GM19467 (cell line): Measurements from ENCODE around the gene NUCKS1.
"Not testable (repeated sequence)": the region's sequence is repeated elsewhere in the genome, so short reads cannot be mapped to it uniquely, and the experiment has no call there.

Source experiments
- ATAC-seq: cut with Tn5 transposase; IDR thresholded peaks from one replicate; pipeline ENCODE4 v1.9.1; 2021; ENCODE audit warnings: mild to moderate bottlenecking, moderate library complexity; ENCODE audit not compliant: unreplicated experiment

The NUCKS1 gene

DNA sequence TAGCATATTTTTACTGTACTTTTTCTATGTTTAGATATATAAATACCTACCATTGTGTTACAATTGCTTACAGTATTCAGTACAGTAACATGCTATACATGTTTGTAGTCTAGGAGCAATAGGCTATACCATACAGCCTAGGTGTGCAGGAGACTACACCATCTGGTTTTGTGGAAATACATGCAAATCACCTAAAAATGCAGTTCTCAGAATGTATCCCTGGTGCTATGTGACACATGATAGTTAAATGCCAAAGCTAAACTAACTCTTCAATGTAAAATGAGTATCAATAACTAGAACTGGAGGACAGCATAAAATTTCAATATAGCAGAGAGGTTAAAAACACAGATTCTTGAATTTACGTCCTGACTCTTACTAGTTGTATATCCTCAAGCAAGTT, 14.8 kb downstream of the NUCKS1 start:
- ATAC-seq: no peak

DNA sequence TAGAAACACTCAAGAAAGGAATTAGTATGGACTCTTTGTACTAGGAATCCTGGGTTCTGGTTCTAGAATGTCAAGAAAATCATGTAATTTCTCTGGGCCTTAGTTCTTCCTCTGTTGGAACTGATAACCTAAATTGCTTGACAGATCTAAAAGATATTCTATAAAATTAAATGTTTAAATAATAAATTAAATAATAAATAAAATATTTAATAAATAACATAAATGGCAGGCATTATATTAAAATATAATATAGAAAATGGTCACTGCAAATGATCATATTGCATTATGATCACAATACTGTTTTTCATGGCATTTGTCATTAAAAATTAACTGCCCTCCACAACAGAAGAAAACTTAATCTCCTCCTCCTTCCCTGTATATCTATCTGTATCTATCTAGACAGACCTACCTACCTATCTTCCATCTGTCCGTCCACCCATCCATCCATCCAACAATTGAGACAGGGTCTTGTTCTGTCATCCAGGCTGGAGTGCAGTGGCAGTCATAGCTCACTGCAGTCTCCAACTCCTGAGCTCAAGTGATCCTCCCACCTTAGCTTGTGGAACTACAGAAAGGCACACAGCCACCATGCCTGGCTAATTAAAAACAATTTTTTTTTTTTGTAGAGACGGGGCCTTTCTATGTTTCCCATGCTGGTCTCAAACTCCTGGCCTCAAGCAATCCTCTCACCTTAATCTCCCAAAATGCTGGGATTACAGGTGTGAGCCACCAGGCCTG, 16.4 kb downstream of the NUCKS1 start:
- ATAC-seq: no peak

DNA sequence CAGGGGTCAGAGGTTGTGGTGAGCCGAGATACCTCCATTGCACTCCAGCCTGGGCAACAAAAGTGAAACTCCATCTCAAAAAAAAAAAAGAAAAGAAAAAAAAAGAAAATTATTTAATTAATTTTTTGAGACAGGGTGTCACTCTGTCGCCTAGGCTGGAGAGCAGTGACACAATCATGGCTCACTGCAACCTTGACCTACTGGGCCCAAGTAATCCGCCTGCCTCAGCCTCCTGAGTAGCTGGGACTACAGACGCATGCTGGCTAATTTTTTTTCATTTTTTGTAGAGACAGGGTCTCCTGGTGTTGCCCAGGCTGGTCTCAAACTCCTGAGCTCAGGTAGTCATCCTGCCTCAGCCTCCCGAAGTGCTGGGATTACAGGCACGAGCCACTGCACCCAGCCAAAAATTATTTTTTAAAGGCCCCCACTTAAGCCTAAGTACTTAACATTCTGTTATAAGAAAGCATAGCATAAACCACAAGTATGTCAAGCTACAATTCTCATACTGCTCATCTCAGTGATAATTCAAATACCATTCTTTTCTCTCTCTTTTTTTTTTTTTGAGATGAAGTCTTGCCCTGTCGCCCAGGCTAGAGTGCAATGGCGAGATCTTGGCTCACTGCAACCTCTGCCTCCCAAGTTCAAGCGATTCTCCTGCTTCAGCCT, 19.9 kb downstream of the NUCKS1 start:
- no peak for ATAC-seq

DNA sequence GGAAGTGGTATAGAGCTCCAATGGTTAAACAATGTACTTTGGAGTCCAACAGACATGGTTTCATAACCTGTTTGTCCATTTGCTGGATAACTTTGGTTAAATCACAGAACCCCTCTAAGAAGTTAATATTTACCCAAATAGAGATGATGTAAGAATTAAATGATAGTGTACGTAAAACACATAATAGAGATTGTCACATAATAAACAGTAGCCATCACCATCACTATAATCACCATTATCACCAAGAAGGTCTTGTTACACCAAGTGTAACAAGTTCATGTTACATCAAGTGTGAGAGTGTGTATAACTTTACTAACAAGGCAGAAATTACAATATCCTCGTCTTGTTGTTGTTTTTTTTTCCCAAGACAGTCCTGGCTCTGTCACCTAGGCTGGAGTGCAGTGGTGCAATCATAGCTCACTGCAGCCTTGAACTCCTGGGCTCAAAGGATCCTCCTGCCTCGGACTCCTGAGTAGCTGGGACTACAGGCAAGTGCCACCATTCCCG, 23.3 kb downstream of the NUCKS1 start:
- ATAC-seq: no peak

DNA sequence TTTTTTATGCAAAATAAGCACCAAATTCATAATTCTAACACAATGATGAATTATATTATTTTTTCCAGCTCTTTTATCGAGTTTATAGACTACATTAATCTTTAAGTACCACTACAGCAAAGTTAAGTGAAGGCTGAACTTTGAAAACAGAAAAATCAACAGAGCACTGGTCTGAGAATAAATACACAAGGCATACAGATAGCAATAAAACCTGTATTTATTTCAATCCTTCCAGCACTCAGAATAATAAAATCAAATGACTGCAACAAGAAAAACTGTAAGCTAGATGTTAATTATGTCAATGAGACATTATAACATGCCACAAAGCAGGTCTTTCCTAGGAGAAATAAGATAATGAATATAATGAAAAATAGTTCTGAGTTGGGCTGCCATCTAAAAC, 24.5 kb downstream of the NUCKS1 start:
- no peak for ATAC-seq

DNA sequence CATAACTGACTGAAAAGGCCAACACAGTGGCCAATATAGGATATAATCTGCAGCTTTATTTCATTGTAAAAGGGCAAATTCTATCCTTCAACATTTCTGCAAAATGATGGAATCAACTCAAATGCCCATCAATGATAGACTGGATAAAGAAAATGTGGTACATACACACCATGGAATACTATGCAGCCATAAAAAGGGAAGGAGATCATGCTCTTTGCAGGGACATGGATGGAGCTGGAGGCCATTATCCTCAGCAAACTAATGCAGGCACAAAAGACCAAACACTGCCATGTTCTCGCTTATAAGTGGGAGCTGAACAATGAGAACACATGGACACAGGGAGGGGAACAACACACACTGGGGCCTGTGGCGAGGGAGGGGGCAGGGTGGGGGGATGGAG, 29.2 kb downstream of the NUCKS1 start:
- ATAC-seq: not testable (repeated sequence)

DNA sequence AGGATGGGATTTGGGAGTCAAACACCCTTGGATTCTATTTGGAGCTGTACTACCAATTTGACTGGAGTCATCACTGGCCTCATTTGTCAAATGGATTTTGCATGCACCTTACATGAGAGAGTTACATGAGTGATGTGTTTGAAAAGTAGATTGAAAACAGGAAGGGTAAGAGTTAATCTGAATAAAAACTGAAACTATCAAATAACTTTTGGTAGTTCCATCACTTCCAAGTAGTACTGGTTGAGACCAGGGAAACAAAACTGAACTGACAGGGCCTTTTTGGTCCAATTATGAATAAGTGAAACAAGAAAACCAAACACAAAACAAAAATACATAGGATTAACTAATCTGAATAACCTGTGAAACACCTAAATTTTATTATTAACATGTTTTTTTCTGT, 30.2 kb downstream of the NUCKS1 start:
- ATAC-seq: no peak

DNA sequence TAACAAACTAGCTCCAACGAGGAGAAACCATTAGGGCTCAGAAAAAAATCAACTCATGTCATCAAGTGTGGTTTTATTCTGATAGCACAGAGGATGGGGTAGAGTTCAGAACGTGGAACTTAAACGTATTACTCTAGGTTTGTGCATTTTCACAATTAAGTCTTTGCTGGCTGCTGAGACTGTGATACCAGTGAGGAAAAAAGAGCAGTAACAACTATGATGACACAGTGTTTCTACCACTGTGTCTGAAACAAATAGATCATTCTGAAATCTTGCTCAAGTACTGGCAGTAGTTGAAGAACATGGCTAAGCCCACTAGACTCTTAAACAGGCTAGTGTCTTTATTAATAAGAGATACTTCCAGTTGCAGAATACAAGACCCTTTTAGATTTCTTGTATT, 31.0 kb downstream of the NUCKS1 start:
- ATAC-seq: no peak

DNA sequence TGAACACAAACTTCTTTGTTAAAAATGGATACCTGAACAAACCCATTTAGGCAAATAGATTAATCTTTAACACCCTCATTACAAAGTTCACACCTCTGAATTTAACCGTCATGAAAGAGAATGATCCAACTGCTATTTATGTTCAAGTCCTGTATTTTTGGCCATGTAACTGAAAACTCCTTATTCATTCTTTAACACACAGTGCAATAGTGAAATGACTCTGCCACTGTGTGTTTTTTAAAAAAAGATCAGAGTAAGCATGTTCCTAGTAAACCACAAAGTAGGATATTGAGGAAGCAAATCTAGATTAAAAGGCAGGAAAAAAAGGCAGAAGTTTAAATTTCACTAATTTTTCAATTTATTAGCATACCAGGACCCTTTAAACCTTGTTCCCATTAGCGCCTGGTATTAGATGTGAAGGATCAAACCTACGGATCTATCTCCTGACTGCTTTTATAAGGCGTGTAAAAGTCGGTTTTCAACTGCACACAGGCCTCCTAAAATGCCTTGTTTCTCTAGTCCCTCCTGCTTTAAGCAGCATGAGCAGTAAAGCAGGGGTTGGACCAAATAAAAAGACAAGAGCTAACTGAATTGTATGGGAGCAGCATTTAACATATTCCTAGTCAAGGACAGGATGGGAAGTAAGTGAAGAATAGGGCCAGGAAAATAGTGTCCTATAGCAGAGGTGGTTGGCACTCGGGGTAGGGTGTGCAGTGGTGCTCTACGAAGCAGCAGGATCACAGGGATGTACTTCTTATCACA, 33.4 kb downstream of the NUCKS1 start:
- no peak for ATAC-seq

DNA sequence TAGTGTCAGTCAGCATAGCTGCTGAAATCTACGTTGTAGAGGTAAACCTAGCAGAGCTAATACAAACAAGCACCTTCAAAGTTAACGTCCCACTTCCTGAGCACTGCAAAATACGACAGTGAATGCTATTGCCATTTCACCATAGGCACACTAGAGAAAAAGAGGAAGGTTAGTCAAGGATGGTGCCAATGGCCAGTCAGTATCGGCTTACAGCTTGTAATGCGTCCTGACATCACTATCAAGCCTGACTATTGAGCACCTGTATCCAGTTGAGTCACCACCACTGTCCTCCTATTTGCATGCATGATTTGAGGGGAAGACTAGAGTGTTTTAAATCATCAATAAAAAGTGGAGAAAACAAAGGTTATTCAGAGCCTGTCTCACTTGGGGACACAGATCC, 34.4 kb downstream of the NUCKS1 start:
- ATAC-seq: no peak

DNA sequence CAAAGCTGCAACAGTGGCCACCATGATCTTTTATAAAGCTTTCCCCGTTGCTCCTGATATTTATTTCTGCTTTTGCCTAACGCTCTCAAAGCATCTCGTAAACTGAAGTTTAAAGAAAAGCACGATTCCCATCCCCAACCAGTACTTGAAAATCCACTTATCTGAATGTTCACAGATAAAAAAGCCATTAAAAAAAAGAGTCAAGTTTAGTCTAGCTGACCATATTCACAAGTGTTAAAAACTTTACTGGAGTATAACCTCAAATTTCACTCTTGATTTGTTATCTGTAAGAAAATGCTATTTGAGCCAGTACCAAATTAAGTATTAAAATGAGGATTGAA, 35.1 kb downstream of the NUCKS1 start:
- no peak for ATAC-seq

DNA sequence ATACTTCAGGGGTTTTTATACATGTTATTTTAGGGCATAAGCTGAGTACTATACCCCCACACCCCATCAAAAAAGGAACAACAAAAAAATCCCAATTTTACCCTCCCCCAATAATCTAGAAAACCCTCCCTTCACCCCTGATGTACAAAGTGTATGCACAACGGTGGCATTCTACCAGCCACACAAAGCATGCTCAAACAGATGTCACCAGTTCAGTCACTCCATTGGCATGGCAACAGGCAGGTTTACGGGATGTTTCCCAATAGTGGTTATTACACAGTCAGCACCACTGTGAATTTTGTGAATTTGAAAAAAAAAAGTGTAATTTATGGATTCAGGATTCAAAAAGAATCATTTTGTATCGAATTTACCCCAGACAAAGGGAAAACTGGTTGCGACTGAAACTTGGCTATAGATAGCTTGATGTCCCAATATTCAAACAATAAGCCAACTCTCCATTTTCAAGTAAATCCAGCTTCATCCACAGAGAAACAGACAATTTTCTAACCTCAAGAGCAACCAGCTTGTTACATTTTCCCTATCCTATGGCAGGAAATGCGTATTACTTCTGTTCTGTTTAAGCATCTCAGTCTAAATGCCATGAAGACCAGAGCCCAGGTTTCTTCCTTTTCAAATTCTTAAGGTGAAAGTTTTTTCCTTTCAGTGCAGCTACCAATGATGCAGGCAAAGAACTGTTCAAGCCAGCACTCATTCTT, 35.6 kb downstream of the NUCKS1 start:
- no peak for ATAC-seq

DNA sequence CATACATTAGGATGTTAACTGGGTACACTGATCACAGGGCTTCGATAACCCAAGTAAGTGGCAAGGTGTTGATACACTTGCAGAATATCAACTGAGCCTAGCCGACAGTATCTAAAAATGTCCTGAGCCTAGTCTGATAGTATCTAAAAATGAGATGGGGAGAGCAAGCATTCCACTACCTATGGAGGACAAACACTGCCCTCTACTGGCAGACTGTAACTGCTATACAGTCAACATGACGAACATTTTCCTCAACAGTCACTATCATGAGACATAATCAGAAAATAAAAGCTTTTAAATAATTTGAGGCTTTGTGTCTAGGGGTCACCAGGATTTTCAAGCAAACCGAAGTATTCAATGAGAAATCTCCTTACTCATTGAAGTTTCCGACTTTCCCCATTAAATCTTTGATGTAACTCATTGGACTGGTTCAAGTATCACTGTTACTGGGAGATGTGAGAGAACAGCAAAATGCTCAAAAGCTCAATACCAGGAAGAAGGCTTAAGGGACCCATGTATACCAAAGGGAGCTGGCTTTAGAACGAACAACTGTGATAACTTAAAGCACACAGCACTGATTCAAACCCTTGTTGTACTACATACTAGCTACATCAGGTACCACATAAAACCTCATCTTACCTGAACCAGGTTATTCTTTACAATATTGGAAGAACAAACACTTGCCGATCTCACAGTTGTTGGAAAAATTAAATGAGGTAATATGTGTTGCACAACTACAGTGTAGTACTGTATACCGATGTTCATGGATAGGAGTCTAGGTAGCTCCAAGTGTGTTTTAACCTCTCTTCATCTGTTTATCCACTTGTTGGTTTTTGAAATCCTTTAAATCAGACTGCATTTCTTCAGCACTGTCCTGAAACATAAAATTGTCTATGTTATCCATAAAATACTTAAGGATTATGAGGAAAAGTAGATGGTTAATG, 38.6 kb downstream of the NUCKS1 start:
- no peak for ATAC-seq

DNA sequence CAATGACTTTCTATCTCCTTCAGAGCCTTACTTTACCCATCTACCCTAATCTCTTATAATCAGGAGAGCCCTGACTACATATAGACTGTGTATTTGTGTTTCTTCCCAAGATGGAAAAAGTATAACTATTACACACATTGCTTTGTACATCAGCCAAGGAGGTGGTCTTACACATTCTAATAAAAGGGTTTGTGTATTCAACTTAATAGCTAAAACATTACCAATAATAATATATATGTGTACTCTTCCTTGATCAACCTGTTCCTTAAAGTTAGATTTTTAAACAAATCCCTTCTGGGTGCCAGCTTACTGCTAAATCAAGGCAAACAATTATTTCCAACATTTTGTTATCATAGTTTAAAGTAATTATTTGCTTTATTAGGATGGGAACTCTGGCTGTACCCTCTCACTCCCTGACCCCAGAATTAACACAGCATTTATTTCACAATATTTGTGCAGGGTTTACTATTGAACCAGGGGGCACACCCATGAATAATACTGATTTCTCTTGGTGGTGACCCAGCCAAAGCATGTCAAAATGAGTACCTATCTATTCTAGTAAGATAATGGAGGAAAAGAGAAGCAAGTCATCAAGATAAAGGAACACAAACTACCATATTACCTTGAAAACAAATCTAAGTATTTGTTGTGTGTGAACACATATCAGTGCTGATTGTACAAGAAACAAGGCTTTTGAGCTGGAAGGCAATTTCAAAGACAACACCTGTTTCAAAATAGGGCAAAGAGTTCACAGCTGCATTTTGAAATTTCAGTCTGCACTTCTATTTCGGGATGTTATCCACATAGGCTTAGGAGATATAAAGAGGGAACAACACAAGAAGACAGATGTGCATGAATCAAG, 39.5 kb downstream of the NUCKS1 start:
- ATAC-seq: no peak

DNA sequence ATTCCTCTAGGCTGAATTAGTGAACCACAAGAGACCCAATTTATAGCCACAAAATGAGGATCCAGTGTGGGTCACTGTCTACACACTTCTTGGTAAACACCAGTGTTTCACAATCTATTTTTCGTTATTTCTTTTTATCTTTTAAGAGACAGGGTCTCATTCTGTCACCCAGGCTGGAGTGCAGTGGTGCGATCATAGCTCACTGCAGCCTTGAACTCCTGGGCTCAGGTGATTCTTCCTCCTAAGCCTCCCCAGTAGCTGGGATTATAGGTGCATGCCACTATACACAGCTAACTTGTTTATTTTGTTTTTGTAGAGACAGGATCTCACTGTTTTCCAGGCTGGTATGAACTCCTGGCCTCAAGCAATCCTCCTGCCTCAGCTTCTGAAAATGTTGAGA, 40.3 kb downstream of the NUCKS1 start:
- no peak for ATAC-seq

DNA sequence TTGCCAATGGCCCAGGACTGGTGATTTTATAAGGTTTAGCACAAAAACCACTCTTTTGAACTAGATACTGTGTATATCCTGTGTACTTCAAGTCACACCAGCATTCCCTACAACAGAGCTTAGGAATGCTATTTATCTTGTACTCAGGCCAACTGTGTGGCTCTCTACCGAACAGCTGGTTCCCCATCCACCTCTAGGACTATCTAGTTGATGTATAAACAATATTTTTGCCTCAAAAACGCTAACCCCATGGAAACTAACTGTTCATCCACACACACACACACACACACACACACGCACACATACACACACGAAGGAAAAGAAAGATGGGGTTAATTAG, 41.0 kb downstream of the NUCKS1 start:
- ATAC-seq: no peak

DNA sequence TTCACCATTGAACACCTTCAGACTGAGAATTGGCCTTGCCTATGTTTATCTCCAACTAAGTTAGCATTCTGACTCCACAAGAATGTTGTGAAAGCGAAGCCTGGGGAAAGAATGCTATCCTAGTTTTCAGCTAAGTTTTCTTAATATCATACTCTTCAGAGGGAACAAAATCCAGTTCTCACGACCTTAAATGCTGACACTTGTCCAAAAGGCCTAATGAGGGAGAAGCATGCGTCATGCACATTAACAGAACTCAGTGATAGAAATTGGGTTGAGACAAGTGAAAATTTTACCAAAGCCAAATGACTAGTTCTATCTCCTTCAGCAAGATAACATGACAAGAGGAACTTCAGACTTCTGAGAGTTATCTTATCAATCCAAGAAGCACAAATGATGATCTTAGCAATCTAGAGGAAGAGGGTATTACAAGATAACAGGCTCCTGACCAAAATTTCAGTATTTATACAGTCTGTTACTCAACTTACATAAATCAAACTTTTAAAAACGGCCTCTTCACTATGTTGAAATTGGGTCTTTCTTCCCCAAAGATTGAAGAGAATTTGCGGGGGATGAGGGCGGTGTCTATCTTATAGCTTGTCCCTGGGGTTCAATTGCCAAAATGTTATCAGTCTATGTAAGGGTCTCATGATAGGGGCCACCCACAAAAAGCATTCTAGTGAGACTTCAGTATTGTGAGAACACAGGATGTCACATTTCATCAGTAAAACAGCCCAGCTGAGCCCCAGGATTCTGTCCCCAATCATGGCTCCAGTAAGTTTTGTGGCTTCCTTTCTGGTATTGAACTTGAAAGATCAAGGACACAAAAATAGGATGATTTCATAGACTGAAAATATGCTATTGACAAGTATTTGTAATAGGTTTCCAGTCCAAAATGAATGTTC, 43.1 kb downstream of the NUCKS1 start:
- ATAC-seq: no peak

DNA sequence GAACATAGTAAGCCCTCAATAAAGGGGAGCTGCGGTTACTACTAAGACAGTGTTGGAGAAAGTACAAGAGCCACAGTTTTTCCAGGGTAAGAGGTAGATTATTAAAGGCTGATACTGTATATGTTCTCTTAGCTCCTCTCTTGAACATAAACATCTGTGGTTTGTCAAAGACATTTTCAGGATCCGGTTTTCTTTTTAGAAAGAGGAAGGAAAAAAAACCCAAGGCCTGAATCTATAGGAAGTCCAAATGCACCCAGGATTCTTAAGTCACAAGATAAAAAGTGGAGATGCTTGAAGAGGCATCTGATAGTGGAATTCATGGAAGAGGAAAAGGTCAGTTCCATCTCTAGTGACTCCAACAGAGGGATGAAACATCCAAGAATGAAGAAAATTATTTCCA, 45.1 kb downstream of the NUCKS1 start:
- ATAC-seq: no peak
